Glutamatergic neuron (in vitro differentiated cells): Measurements from ENCODE around the gene PTPRO. TPM values are rescaled to one million over a fixed set of nuclear protein-coding genes. Genes with fewer than 3 reads are reported as not detected.

ENCODE experiments used
- DNase-seq: peaks from one replicate; pipeline ENCODE4 v3.0.0; 2022
- H3K27ac Mint-ChIP-seq: one replicate; pipeline ENCODE4 v1.8.0; 2020; ENCODE audit warnings: mild to moderate bottlenecking, mixed read lengths, inconsistent platforms; ENCODE audit not compliant: unreplicated experiment
- H3K27me3 Mint-ChIP-seq: one replicate; pipeline ENCODE4 v1.8.0; 2020; ENCODE audit warnings: mild to moderate bottlenecking, moderate library complexity, mixed read lengths, inconsistent platforms; ENCODE audit not compliant: unreplicated experiment
- H3K36me3 Mint-ChIP-seq: one replicate; pipeline ENCODE4 v1.8.0; 2020; ENCODE audit warnings: mild to moderate bottlenecking, mixed read lengths, inconsistent platforms; ENCODE audit not compliant: unreplicated experiment
- H3K4me1 Mint-ChIP-seq: one replicate; pipeline ENCODE4 v1.8.0; 2020; ENCODE audit warnings: mild to moderate bottlenecking, low read depth, mixed read lengths, inconsistent platforms; ENCODE audit not compliant: unreplicated experiment
- H3K4me3 Mint-ChIP-seq: one replicate; pipeline ENCODE4 v1.8.0; 2020; ENCODE audit warnings: mild to moderate bottlenecking, mixed read lengths, inconsistent platforms; ENCODE audit not compliant: unreplicated experiment
- H3K9me3 Mint-ChIP-seq: one replicate; pipeline ENCODE4 v1.8.0; 2020; ENCODE audit warnings: mild to moderate bottlenecking, moderate library complexity, mixed read lengths, inconsistent platforms; ENCODE audit not compliant: unreplicated experiment
- CTCF ChIP-seq: fragments of 200-600 bp; sonication (generic); IDR thresholded peaks from one replicate; pipeline ENCODE4 v1.5.0; 2021; ENCODE audit not compliant: partially characterized antibody, unreplicated experiment
- total RNA-seq: library from RNA; stranded (reverse); fragmentation: NEBNext Ultra II Directional; extraction: Animal tissue kit (Norgen Biotek cat#: 25700); gene quantifications from one replicate; pipeline ENCODE4 v1.2.1, GENCODE V29; 2021; ENCODE audit not compliant: unreplicated experiment

Gene PTPRO
- total RNA-seq, 1 donor from 2014 or later = 32.5 TPM

- DNase-seq = no peak
- no peak overlapping the region for H3K27ac Mint-ChIP-seq
- H3K4me1 Mint-ChIP-seq = no peaks in the 10 kb centered on the region
- no peaks in the 10 kb centered on the region for H3K36me3 Mint-ChIP-seq
- no peaks in the 10 kb centered on the region for H3K27me3 Mint-ChIP-seq
- TF ChIP-seq CTCF = no peak
- peaks cover 1% of the 10 kb centered on the region for H3K9me3 Mint-ChIP-seq
- no peak overlapping the region for H3K4me3 Mint-ChIP-seq
These were observed 308.9 kb downstream of the PTPRO start for GRCh38 chr12:15631007-15631715.

- no peak for TF ChIP-seq CTCF
- Mint-ChIP-seq H3K4me1 (no peaks in the 10 kb centered on the region), H3K9me3 (no peaks in the 10 kb centered on the region), H3K4me3 (no peak overlapping the region), H3K27ac (no peak overlapping the region), H3K36me3 (no peaks in the 10 kb centered on the region), H3K27me3 (no peaks in the 10 kb centered on the region)
- no peak for DNase-seq
These were observed 310.4 kb downstream of the PTPRO start for GRCh38 chr12:15632708-15633107.

GRCh38 chr12:15633201-15633600 is 310.9 kb downstream of the PTPRO start:
- no peaks in the 10 kb centered on the region for H3K9me3 Mint-ChIP-seq
- TF ChIP-seq CTCF = no peak
- no peak overlapping the region for H3K27ac Mint-ChIP-seq
- H3K4me1 Mint-ChIP-seq = no peaks in the 10 kb centered on the region
- no peak overlapping the region for H3K4me3 Mint-ChIP-seq
- no peak for DNase-seq
- no peaks in the 10 kb centered on the region for H3K27me3 Mint-ChIP-seq
- H3K36me3 Mint-ChIP-seq = no peaks in the 10 kb centered on the region

GRCh38 chr12:15634010-15634683 is 311.8 kb downstream of the PTPRO start:
- TF ChIP-seq CTCF = no peak
- Mint-ChIP-seq H3K36me3 (no peaks in the 10 kb centered on the region), H3K4me1 (no peaks in the 10 kb centered on the region), H3K4me3 (no peak overlapping the region), H3K27ac (no peak overlapping the region), H3K27me3 (no peaks in the 10 kb centered on the region), H3K9me3 (no peaks in the 10 kb centered on the region)
- no peak for DNase-seq
